ENCODE results near the gene ADAMTS2. TPM values are rescaled to one million over a fixed set of nuclear protein-coding genes. Genes with fewer than 3 reads are reported as not detected.

The ADAMTS2 gene
- polyA plus RNA-seq, 3 donors: 5.3 to 40.7 (median 14.6) TPM

GRCh38 chr5:179190851-179191505, 154.3 kb downstream of the ADAMTS2 start:
- no peak overlapping the region for H3K27ac ChIP-seq (ENCODE audit: low read depth, low read length)
- 44 to 67% (median 49%) methylated on average over 26 of the region's 26 CpGs for WGBS, 3 donors

GRCh38 chr5:179188636-179189035, 156.6 kb downstream of the ADAMTS2 start:
- H3K27ac ChIP-seq (ENCODE audit: low read depth, low read length): no peak overlapping the region
- 61 to 87% (median 87%) methylated on average over 9 of the region's 9 CpGs for WGBS, 3 donors

GRCh38 chr5:179187681-179188575, 157.3 kb downstream of the ADAMTS2 start:
- no peak overlapping the region for H3K27ac ChIP-seq (ENCODE audit: low read depth, low read length)
- 62 to 87% (median 82%) methylated on average over 13 of the region's 13 CpGs for whole genome bisulfite sequencing, 3 donors

GRCh38 chr5:179187229-179187678, 158.0 kb downstream of the ADAMTS2 start:
- 71 to 91% (median 83%) methylated on average over 9 of the region's 9 CpGs for WGBS, 3 donors
- no peak overlapping the region for H3K27ac ChIP-seq (ENCODE audit: low read depth, low read length)

GRCh38 chr5:179186801-179187200, 158.5 kb downstream of the ADAMTS2 start:
- 75 to 85% (median 83%) methylated on average over 12 of the region's 12 CpGs for WGBS, 3 donors
- H3K27ac ChIP-seq (ENCODE audit: low read depth, low read length): no peak overlapping the region

- 81 to 96% (median 88%) methylated on average over 7 to 8 of the region's 8 CpGs for WGBS, 3 donors
- H3K27ac ChIP-seq (ENCODE audit: low read depth, low read length): no peak overlapping the region
These were observed 159.3 kb downstream of the ADAMTS2 start for GRCh38 chr5:179185941-179186411.

- 70 to 83% (median 81%) methylated on average over 15 to 16 of the region's 16 CpGs for WGBS, 3 donors
- no peak overlapping the region for H3K27ac ChIP-seq (ENCODE audit: low read depth, low read length)
These were observed 159.9 kb downstream of the ADAMTS2 start for GRCh38 chr5:179185256-179185940.

- H3K27ac ChIP-seq (ENCODE audit: low read depth, low read length): no peak overlapping the region
- 87 to 89% (median 89%) methylated on average over 11 of the region's 11 CpGs for WGBS, 3 donors
These were observed 160.7 kb downstream of the ADAMTS2 start for GRCh38 chr5:179184521-179185050.

GRCh38 chr5:179183481-179183880, 161.8 kb downstream of the ADAMTS2 start:
- no peak overlapping the region for H3K27ac ChIP-seq (ENCODE audit: low read depth, low read length)

- 85 to 94% (median 92%) methylated on average over 13 of the region's 13 CpGs for WGBS, 3 donors
- no peak overlapping the region for H3K27ac ChIP-seq (ENCODE audit: low read depth, low read length)
These were observed 162.7 kb downstream of the ADAMTS2 start for GRCh38 chr5:179182601-179183000.

- H3K27ac ChIP-seq (ENCODE audit: low read depth, low read length): no peak overlapping the region
- 55 to 62% (median 57%) methylated on average over 9 of the region's 9 CpGs for WGBS, 3 donors
These were observed 163.3 kb downstream of the ADAMTS2 start for GRCh38 chr5:179181988-179182387.

GRCh38 chr5:179180921-179181645, 164.2 kb downstream of the ADAMTS2 start:
- no peak overlapping the region for H3K27ac ChIP-seq (ENCODE audit: low read depth, low read length)
- 79 to 94% (median 93%) methylated on average over 16 of the region's 16 CpGs for WGBS, 3 donors

GRCh38 chr5:179180061-179180610, 165.1 kb downstream of the ADAMTS2 start:
- 67 to 72% (median 69%) methylated on average over 16 of the region's 16 CpGs for WGBS, 3 donors
- H3K27ac ChIP-seq (ENCODE audit: low read depth, low read length): no peak overlapping the region

- 78 to 86% (median 82%) methylated on average over 10 of the region's 10 CpGs for WGBS, 3 donors
These were observed 167.3 kb downstream of the ADAMTS2 start for GRCh38 chr5:179177711-179178575.

GRCh38 chr5:179176571-179177230, 168.6 kb downstream of the ADAMTS2 start:
- H3K27ac ChIP-seq (ENCODE audit: low read depth, low read length): no peak overlapping the region
- WGBS, 3 donors: 67 to 86% (median 84%) methylated on average over 13 of the region's 13 CpGs

More at GRCh38 chr5:179177711-179178575, 167.3 kb downstream of the ADAMTS2 start:
- H3K27ac ChIP-seq (ENCODE audit: low read depth, low read length): no peak overlapping the region

GRCh38 chr5:179176166-179176565, 169.1 kb downstream of the ADAMTS2 start:
- WGBS, 3 donors: 76 to 85% (median 84%) methylated on average over 7 of the region's 7 CpGs
- no peak overlapping the region for H3K27ac ChIP-seq (ENCODE audit: low read depth, low read length)
